Measurements from ENCODE around the gene DDHD1.
"Not testable (repeated sequence)": the region's sequence is repeated elsewhere in the genome, so short reads cannot be mapped to it uniquely, and the experiment has no call there.

Gene DDHD1

DNA sequence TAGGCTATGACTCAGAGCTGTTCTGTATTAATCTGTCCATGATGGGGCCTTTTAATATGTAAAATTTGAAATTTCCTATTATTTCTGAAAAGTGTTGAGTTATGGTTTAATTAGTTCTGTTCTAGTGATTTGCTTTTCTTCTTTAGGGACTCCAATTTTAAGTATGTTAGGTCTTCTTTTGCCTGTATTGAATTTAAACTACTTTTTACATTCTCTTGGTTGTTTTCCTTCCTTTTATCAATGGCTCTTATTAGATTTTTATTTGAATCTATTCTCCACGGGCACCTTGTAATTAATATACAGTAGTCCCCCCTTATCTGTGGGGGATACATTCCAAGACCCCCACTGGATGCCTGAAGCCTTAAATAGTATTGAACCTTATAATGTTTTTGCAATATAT, 46.4 kb downstream of the DDHD1 start:
- no peak for DNase-seq

GRCh38 chr14:53103636-53104340, 49.3 kb downstream of the DDHD1 start:
- no peak for DNase-seq

GRCh38 chr14:53093206-53093605, 59.9 kb downstream of the DDHD1 start:
- DNase-seq: no peak

DNA sequence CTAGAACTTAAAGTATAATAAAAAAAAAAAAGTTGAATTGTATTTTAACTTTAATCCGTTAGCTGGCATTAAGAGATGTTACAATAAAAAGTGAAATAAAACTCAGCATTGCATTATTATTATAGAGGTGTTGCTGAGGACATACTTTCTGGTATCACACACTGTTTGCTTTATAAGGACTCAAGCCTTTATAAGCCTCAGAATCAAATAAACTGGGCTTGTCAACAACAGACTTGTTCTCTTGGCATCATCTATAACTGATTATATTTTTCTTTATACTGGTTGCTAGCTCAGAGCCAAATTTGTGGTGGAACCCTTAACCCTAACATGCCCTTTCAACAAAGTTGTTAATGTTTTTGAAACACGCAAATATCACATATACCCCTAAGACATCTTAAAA, 62.3 kb downstream of the DDHD1 start:
- DNase-seq: no peak

- not testable (repeated sequence) for DNase-seq
Observed at GRCh38 chr14:53084954-53085353, 68.2 kb downstream of the DDHD1 start.

DNA sequence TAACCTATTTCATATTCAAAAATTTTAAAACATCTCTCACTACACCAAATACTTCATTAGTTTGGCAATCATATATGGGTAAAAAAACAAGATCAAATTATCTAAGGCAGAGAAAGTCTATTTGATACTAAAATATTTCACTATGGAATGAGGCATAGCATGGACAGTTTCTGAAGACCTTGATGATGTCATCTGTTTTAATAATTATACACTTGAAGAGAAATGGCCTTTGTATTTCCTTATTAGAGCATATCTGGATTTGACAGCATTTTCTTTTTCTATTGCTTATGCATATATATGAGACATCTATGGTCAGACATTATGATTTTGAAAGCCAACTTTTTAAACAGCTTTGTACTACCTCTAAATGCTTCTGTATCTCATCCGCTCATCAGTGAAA, 88.6 kb downstream of the DDHD1 start:
- DNase-seq: no peak

DNA sequence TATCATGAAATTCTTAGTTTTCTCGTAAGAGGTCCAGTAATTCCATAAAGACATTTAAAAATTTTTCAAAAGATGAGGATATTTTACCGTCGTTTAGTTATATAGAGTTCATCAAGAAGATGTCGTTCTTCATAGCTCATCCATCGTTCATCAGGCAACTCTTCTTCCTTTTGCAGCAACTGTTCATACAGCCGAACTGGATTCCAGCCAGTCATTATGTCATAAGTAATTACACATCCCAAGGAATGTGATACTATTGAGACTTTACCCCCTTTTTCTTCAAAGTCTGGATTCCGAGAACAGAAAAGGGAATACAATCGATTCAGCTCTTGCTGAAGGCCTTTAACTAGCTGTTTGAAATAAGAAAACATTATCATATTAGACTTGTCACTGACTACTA, 90.3 kb downstream of the DDHD1 start:
- DNase-seq: no peak

DNA sequence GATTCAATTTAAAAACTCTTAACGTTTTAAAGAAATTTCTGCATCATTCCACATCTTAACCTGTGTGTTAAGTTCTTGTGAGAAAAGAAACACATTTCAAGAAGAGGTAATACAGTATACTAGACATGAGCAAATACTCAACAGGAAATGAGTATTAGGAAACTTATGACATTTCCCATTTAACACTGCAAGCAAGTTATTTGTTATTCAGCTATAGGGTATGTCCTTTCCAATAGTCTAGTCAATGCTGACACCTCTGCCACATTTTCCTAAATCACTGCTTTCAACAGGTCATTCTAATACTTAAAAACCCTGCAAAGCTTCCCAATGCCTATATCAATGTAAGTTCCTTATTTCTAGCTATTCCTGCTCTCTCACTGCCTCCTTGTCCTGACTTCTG, 93.1 kb downstream of the DDHD1 start:
- DNase-seq: no peak

- no peak for DNase-seq
Observed at GRCh38 chr14:53055003-53055402, 98.1 kb downstream of the DDHD1 start.

- DNase-seq: no peak
Observed at GRCh38 chr14:53054457-53054856, 98.7 kb downstream of the DDHD1 start.

- DNase-seq: no peak
Observed at GRCh38 chr14:53048631-53049030, 104.5 kb downstream of the DDHD1 start.

DNA sequence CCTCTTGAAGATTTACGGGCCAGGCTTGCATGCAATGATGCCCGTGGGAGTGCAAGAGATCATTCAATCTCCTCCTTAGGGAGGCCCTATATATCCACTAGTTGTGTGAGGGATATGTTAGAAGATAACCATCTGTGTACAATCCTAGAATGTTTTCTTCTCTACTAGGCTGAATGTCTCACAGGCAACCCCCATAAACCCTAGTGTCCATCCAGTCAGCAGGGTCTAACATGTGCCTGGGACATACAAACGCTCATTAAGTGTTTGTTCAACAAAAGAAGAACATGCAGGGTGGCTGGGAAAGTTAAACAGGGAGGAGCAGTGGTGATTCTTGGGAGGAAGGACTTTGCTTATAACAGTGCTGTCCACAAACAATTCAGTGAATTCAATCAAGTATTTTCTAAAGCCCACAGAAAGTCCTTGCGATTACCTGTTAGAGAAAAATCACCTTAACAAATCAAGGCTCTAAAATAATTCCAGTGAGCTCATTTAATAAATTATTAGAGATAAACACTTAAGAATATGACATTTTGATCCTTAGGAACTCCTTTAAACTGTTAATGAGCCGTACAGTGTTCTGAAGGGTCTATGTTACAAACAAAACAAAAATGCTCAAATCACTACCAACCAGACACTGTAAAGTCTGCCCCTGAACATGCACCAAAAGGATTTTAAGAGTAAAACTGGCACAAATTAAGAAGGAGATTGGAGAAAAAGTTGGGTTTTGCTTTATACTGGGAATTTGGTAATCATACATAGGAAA, 105.6 kb downstream of the DDHD1 start:
- DNase-seq: no peak

DNA sequence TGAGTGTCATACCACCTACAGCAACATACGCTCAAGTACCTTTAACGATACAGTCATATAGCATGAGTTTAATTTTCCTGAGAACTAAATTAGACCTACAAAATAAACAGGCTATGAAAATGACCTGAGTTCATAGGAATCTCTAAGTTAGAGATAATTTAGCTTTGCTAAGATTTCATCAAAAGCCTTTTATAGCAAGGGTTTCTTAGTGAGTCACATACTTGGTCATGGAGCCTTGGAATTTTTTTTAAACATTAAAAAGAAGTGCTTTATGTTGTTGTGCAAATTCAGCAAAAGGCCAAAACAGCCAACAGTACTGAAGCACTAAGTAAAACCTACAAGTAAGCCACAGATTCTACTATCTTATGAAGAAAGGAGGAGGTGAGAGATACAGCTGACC, 108.6 kb downstream of the DDHD1 start:
- no peak for DNase-seq

GRCh38 chr14:53043027-53043581, 110.0 kb downstream of the DDHD1 start:
- DNase-seq: no peak

DNA sequence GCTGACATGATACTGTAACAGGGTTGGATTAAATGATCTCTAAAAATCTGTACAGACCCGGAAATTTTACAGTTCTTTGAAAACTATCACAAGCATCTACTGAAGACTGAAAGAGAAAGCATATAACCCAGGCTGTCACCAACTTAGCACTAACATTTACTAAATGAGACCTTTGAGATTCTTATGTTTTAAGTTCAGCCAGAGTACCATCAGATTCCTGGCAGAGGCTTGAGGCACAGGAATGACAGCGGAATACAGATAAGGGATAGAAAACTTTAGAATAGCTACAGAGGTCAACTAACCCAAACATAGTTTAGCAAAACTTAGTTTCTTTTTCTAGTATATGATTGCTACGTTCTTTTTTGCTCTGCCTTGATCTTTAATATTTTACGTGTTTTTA, 110.6 kb downstream of the DDHD1 start:
- DNase-seq: no peak

GRCh38 chr14:53041067-53041466, 112.1 kb downstream of the DDHD1 start:
- no peak for DNase-seq

DNA sequence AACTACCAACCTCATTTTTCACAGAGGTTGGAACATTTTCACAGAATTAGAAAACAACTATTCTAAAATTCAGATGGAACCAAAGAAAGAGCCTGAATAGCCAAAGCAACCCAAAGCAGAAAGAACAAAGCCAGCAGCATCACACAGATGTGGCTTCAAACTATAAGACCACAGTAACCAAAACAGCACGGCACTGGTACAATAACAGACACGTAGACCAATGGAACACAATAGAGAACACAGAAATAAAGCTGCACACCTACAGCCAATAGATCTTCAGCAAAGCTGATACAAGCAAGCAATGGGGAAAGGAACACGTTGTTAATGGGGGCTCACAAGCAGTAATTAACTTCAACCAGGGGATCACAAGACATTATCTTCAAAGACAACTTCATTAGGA, 114.5 kb downstream of the DDHD1 start:
- DNase-seq: no peak

DNA sequence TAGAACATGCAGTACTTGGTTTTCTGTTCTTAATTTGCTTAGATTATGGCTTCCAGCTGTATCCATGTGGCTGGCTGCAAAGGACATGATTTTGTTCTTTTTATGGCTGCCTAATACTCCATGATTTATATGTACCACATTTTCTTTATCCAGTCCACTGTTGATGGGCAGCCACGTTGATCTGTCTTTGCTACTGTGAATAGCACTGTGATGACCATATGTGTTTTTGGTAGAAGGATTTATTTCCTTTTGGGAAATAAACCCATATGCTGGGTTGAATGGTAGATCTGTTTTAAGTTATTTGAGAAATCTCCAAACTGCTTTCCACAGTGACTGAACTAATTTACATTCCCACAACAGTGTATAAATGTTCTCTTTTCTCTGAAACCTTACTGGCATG, 116.1 kb downstream of the DDHD1 start:
- DNase-seq: no peak

GRCh38 chr14:53035336-53036210, 117.5 kb downstream of the DDHD1 start:
- no peak for DNase-seq

DNA sequence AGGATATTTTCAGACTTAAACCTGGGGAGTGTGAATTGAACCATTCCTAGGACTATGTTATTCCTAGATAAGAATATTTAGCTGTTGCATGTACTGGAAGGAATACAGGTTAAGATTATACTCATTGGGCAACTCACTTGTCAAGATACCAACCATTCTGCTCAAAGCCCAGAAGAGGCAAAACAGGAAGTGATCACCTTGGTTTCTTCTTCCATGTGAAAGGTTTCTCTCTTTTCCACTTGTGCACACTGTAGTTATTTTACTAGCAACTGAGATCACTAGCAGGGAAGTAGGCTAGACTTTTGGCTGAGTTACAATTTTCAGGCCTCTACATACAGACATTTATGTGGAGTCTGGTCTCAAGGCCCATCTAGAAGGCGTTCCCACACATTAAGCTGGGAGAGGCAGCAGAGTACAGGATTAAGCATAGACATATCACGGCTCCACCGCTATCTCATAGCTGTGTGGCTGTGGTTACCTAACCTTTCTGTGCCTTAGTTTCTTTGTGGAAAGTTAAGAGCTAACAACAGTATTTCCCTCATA, 118.4 kb downstream of the DDHD1 start:
- no peak for DNase-seq

DNA sequence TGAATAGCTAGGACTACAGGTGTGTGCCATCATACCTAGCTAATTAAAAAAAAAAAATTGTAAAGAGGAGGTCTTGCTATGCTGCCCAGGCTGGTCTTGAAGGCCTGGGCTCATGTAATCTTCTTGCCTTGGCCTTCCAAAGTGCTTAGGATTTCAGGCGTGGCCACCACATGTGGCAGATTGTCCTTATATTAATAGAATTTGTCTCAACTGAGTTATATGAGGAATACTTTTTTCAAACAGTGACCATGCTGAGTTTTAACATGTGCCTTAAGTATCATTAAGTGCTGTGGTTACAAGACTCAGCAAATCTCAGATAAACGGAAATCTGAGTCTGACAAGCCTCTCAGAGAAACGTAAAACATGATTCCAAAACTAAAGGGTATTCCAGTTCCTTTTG, 119.1 kb downstream of the DDHD1 start:
- no peak for DNase-seq

DNA sequence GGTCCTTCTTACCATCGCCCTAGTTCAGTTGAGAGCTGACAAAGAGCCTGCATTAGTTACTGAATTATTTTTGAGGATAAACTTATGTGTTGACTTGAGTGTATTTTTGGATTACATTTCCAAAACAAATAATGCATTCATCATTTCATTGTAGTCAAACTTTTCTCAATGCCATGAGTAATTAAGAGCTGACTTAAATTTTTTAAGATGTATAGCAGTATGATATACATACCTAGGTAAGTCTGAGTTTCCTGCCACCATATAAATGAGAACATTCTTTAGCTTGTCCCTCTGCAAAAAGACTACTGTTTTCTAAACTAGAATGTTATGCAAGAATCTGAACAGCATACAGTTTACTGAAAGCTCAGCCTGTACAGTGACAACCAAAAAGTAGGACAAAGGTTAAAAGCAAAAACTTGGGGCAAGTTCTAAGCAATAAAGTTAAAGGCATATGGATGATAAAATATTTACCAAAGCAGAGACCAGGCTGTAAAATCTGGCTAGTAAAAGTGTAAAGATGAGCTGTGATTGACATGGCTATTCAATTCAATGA, 120.2 kb downstream of the DDHD1 start:
- DNase-seq: no peak
